Activated CD8-positive, alpha-beta memory T cell treated with anti-CD3 and anti-CD28 coated beads for 48 hours (primary cell): ENCODE measurements around the gene TRAF3IP3.
A peak's percentile ranks its signal among the peaks of the same experiment; 100 is the strongest.

Source experiments
- DNase-seq, 3 experiments: peaks; one replicate each; pipeline ENCODE4 v3.0.0-alpha.2; 2020; ENCODE audit warnings: low read depth in 2 of 3, low spot score in 2 of 3

TRAF3IP3 gene

DNA sequence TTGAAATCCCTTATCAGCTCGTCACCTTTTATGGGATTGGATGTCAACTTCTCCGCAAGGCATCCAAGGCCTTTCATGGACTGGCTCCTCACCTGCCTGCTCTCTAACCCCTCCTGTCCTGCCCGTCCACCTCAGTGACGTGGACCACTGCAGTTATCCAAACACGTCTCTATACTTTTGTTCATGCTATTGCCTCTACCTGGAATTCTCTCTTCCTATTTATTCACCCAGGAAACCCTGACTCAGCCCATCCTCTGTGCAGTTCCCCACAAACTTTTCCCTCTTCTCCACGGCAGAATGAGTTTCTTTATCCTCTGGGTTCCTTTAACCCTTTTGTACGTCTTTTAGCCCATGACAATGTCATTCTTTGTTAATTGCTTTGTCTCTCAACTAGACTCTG, 66.9 kb downstream of the TRAF3IP3 start:
- no peak for DNase-seq

DNA sequence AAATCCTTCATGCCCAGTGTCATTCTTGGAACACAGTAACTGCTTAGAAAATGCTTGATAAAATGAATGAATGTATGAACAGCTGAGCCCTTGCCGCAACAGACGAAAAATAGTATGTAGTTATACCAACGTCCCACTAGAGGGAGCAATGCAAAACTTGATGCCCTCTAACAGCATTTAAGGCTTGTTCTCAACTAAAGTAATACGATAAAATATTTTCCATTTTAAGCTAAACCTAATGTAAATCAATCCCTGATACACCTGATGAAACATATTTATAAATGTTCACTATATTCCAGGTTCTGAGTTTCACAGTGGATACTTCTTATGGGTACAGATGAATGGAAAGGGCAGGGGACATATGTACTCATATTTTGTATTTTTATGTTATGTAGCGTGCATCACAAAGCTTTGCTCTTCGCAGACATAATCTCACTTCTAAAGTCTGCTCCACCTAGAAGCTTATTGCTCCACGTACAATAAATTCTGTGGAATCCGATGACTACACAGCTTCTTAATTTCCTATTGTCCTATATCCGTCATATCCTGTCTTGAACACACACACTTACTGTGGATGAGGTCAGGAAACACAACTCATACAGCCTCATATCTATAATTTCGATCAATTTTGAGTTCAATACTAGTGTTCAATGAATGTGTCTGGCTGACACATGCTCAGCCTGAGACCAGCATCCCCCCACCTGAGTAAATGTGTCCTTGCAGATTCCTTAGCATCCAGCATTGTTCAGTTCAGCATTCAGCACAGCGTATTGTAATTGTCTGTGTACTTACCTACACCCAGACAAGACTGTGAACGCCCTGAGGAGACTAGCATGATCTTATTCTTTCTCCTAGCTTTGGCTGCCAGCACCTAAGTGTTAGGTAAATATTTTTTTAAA, 67.5 kb downstream of the TRAF3IP3 start:
- DNase-seq, result no peak

DNA sequence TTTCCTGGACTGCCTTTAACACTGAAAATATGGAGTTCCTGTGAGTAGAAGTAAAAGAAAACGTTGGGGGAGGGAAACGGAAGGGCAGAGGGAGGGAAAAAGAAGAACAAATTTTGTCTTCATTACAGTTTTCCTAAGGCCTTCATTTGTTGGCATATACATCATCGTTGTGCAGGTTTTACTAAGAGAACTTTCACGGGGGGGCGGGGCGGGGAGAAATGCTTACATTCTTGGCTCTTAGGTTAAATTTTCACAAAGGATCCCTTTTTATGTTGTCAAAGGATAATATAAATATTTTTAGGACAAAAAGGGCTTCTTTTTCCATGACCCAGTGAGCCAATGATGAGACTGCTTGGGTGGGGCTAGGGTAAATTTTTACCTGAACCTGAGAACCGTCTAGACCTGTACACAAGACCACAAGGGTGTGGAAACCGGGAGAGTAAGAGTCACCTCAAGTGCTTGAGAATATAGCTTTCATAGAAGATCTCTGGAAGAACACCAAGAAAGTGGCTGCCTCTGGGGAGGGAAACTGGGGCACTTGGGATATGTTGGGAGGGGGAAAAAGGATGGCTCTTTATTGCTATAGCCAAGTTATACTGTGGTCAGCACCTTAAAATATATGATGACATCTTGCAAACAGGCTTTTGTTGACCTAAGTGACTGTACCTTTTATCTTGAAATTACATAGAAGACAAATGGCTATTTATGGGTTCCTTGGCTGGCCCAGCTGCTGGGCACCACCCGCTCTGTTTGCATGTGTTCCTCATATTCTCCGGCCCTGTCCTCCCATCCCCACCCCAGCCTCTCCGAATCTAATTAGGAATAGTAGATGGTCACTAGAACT, 70.0 kb downstream of the TRAF3IP3 start:
- no peak for DNase-seq

DNA sequence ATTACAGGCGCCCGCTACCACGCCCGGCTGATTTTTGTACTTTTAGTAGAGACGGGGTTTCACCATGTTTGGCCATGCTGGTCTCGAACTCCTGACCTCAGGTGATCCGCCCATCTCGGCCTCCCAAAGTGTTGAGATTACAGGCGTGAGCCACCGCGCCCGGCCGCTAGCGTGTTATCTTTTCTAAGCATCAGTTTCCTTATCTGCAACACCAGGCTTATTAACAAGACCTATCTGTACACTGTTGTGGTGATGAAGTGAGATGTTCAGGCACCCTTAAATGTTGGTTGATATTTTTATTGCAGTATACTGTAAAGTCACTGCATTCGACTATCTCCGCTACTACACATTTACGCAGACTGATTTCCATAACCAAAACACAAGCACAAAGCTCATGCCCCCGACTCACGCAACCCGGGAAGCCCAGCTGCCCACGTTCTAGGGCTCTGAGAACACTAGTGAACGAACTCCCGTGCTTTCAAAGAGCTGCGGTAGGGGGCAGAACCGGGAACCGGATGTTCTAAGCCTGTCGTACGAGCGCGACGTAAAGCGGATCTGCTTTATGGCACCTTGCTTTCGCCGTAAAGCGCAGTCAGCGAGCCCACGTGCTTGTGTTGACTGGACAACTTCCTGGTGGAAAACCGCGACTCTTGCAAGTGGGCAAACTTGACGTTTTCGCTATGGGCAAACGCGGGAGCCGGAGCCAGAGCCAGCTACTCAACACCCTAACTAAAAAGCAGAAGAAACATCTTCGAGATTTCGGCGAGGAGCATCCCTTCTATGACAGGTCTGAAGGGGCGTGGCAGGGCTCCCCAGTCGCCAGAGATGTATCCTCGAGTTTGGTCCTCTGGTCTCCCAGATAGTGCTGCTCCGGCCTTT, 71.8 kb downstream of the TRAF3IP3 start, which contains the start of gene UTP25:
TSS of gene UTP25 (plus strand) at position 589 of the 879 bp plus-strand sequence. CDS start at position 681, 92 bp downstream.
- peak; percentile 70 to 79 (median 78) for DNase-seq

DNA sequence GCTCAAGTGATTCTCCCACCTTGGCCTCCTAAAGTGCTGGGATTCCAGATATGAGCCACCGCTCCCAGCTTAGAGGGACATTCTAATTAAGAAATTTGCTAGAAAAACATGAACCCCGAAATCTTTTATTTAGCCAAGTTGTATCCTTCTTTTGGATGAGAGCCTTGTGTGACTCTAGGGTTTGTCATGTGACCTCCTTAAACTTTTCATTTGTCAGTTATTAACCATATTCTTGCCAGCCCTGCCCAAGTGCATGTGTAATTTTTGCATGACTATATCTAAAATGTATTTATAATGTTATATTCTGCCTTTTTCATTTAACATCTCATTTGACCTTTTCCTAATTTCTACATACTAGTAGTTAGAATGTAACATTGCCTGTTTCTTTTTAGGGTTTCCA, 73.9 kb downstream of the TRAF3IP3 start:
- DNase-seq, result no peak

DNA sequence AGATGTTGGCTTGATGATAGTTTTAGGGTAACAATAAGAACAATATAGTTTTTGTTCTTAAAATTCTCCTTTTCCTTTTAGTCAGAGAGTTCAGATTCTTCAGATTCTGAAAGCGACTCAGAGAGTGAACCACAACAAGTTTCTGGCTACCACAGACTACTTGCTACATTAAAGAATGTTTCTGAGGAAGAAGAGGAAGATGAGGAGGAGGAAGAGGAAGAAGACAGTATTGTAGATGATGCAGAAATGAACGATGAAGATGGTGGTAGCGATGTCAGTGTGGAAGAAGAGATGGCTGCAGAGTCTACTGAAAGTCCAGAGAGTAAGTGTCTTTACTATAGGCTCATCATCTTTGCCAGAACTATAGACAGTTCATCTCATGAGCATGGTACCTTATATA, 74.9 kb downstream of the TRAF3IP3 start:
- DNase-seq, result no peak

DNA sequence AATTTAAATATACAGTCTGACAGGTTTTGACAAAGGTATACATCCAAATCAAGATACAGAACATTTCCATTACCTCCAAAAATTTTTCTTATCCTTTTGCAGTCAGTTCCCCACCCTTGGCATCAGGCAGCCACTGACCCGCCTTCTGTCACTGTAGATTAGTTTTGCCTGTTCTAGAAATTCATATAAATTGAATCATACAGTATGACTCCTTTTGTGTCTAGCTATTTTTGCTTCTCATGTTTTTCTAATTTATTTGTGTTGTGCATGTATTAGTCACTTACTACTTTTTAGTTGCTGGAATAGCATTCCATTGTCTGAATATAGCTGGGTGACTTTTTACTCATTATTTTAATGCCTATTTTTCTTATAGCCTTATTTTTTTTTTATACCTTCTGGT, 75.8 kb downstream of the TRAF3IP3 start:
- DNase-seq, result no peak
